HEK293 (cell line): ENCODE results near the gene ZNRF2.
A peak's percentile ranks its signal among the peaks of the same experiment; 100 is the strongest.

Experiments used
- CTCF ChIA-PET: fragments of 350-600 bp; formaldehyde crosslinking; extraction: SDS; loops from one replicate; lab custom pipeline; 2021; ENCODE audit warnings: antibody characterized with exemption; lab: Yijun Ruan, JAX
- POLR2A ChIA-PET: fragments of 300-600 bp; formaldehyde crosslinking; extraction: SDS; loops from one replicate; lab custom pipeline; 2020; ENCODE audit warnings: antibody characterized with exemption, inconsistent platforms; lab: Yijun Ruan, JAX
- H3K27ac ChIP-seq: fragments of 200-500 bp; sonication (Bioruptor generic); 2 replicates; pipeline ENCODE4 v1.5.1; 2014; ENCODE audit warnings: low read depth, low read length, control low read depth, inconsistent platforms; ENCODE audit errors: extremely low read depth
- H3K36me3 ChIP-seq, 2 experiments: fragments of 200-500 bp in 1 of 2; sonication (Bioruptor generic) in 1 of 2; 1 replicate in 1 of 2; 2 replicates in 1 of 2; pipeline ENCODE4 v1.5.1; 2014 to 2017; ENCODE audit warnings: inconsistent platforms in 2 of 2, low read length in 2 of 2; ENCODE audit not compliant: control insufficient read depth in 2 of 2, insufficient read depth in 1 of 2
- H3K4me1 ChIP-seq: fragments of 200-500 bp; sonication (Bioruptor generic); 2 replicates; pipeline ENCODE4 v1.5.1; 2014; ENCODE audit warnings: mild to moderate bottlenecking, low read length, inconsistent platforms; ENCODE audit not compliant: control insufficient read depth, insufficient read depth
- H3K4me3 ChIP-seq: 2 replicates; pipeline ENCODE4 v1.5.1; 2011; ENCODE audit warnings: low read depth, mild to moderate bottlenecking, control low read depth, low read length, moderate library complexity
- H3K9me3 ChIP-seq: fragments of 200-500 bp; sonication (Bioruptor generic); 2 replicates; pipeline ENCODE4 v1.5.1; 2014; ENCODE audit warnings: low read depth, low read length, inconsistent platforms; ENCODE audit not compliant: control insufficient read depth, insufficient read depth
- GLI2 ChIP-seq: fragments of 450-650 bp; formaldehyde crosslinking; IDR thresholded peaks from 2 replicates; pipeline ENCODE4; 2017; ENCODE audit warnings: missing biosample characterization, missing genetic modification characterization, low read depth, borderline replicate concordance
- KLF1 ChIP-seq: fragments of 450-650 bp; formaldehyde crosslinking; IDR thresholded peaks from 2 replicates; pipeline ENCODE4 v1.5.1; 2016; ENCODE audit warnings: missing biosample characterization, missing genetic modification characterization
- KLF7 ChIP-seq: fragments of 450-650 bp; formaldehyde crosslinking; IDR thresholded peaks from 2 replicates; pipeline ENCODE4 v1.5.1; 2016; ENCODE audit warnings: missing biosample characterization, missing genetic modification characterization, borderline replicate concordance
- PATZ1 ChIP-seq: fragments of 450-650 bp; formaldehyde crosslinking; IDR thresholded peaks from 2 replicates; pipeline ENCODE4 v1.5.1; 2016; ENCODE audit warnings: missing biosample characterization, missing genetic modification characterization
- WT1 ChIP-seq: fragments of 450-650 bp; formaldehyde crosslinking; IDR thresholded peaks from 2 replicates; pipeline ENCODE4 v1.5.1; 2016; ENCODE audit warnings: missing biosample characterization, missing genetic modification characterization
- YY1 ChIP-seq: fragments of 450-650 bp; formaldehyde crosslinking; IDR thresholded peaks from 2 replicates; pipeline ENCODE4 v1.5.1; 2018; ENCODE audit warnings: missing biosample characterization, missing genetic modification characterization
- ZNF112 ChIP-seq: fragments of 450-650 bp; formaldehyde crosslinking; IDR thresholded peaks from 2 replicates; pipeline ENCODE4 v1.5.0; 2017; ENCODE audit warnings: missing biosample characterization, missing genetic modification characterization
- ZNF132 ChIP-seq: fragments of 450-650 bp; formaldehyde crosslinking; IDR thresholded peaks from 2 replicates; pipeline ENCODE4 v1.5.1; 2017; ENCODE audit warnings: missing biosample characterization, missing genetic modification characterization, borderline replicate concordance
- ZNF157 ChIP-seq: fragments of 450-650 bp; formaldehyde crosslinking; IDR thresholded peaks from 2 replicates; pipeline ENCODE4 v1.5.1; 2016; ENCODE audit warnings: missing biosample characterization, missing genetic modification characterization
- ZNF174 ChIP-seq: fragments of 450-650 bp; formaldehyde crosslinking; IDR thresholded peaks from 2 replicates; pipeline ENCODE4 v1.5.0; 2017; ENCODE audit warnings: missing biosample characterization, mild to moderate bottlenecking, missing genetic modification characterization
- ZNF280D ChIP-seq: fragments of 450-650 bp; formaldehyde crosslinking; IDR thresholded peaks from 2 replicates; pipeline ENCODE4 v1.5.1; 2016; ENCODE audit warnings: missing biosample characterization, missing genetic modification characterization
- ZNF341 ChIP-seq: fragments of 450-650 bp; formaldehyde crosslinking; IDR thresholded peaks from 2 replicates; pipeline ENCODE4; 2016; ENCODE audit warnings: low read depth, missing biosample characterization, missing genetic modification characterization
- ZNF394 ChIP-seq: fragments of 450-650 bp; formaldehyde crosslinking; IDR thresholded peaks from 2 replicates; pipeline ENCODE4 v1.5.1; 2016; ENCODE audit warnings: missing biosample characterization, missing genetic modification characterization, mild to moderate bottlenecking, moderate library complexity, borderline replicate concordance
- ZNF544 ChIP-seq: fragments of 450-650 bp; formaldehyde crosslinking; IDR thresholded peaks from 2 replicates; pipeline ENCODE4 v1.5.0; 2017; ENCODE audit warnings: missing biosample characterization, missing genetic modification characterization
- ZNF549 ChIP-seq: fragments of 450-650 bp; IDR thresholded peaks from 2 replicates; pipeline ENCODE4 v1.5.1; 2018; ENCODE audit warnings: missing biosample characterization, missing genetic modification characterization, mild to moderate bottlenecking, inconsistent platforms, moderate library complexity
- ZNF623 ChIP-seq: fragments of 450-650 bp; formaldehyde crosslinking; IDR thresholded peaks from 2 replicates; pipeline ENCODE4 v1.5.1; 2016; ENCODE audit warnings: missing biosample characterization, missing genetic modification characterization
- ZNF701 ChIP-seq: fragments of 450-650 bp; formaldehyde crosslinking; IDR thresholded peaks from 2 replicates; pipeline ENCODE4 v1.5.1; 2016; ENCODE audit warnings: missing biosample characterization, missing genetic modification characterization
- ZNF747 ChIP-seq: fragments of 450-650 bp; formaldehyde crosslinking; IDR thresholded peaks from 2 replicates; pipeline ENCODE4 v1.5.1; 2016; ENCODE audit warnings: missing biosample characterization, missing genetic modification characterization
- TF ChIP-seq, protein P1 (sequence below): fragments of 450-650 bp; formaldehyde crosslinking; IDR thresholded peaks from 2 replicates; pipeline ENCODE4 v1.5.1; 2016; ENCODE audit warnings: missing biosample characterization, missing genetic modification characterization
- TF ChIP-seq, protein P2 (sequence below): fragments of 450-650 bp; IDR thresholded peaks from 2 replicates; pipeline ENCODE4 v1.5.1; 2018; ENCODE audit warnings: missing biosample characterization, mild to moderate bottlenecking, missing genetic modification characterization
- TF ChIP-seq, protein P3 (sequence below): fragments of 450-650 bp; formaldehyde crosslinking; IDR thresholded peaks from 2 replicates; pipeline ENCODE4 v1.5.1; 2016; ENCODE audit warnings: missing biosample characterization, missing genetic modification characterization

ZNRF2 gene

DNA sequence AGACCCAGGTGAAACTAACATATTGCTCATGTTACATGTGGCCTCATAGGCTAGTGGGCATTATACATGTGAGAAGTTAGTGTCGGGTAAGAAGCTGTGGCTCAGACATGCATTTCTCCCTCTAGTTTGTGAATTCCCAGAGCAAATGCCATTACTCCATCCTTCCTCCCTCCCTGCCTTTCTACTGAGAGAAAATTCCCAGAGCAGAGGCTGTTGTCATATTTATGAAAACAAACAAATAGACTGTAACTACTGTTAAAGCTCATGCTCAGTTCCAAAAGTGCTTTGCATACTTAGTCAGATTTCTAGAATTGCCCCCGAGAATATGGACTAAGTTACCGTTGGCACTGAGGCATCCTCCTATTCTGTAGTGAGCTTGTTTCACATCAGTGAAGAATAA is 29.0 kb downstream of the ZNRF2 start:
- Histone ChIP-seq H3K4me3 (no peak overlapping the region), H3K27ac (no peak overlapping the region), H3K4me1 (peaks cover 34% of the 10 kb centered on the region), H3K36me3 (no peaks in the 10 kb centered on the region)
- CTCF ChIA-PET: interaction anchor here (0.6 to 1.4 kb wide), 2 partner anchors 12 to 18 kb away, joined by 3 read pairs; no protein-coding TSS in a partner anchor
- POLR2A ChIA-PET: interaction anchor here (1.1 to 1.5 kb wide), 2 partner anchors 9 to 23 kb away, joined by 3 to 4 read pairs; no protein-coding TSS in a partner anchor
- TF ChIP-seq ZNF341 (tag by site-specific recombination) (peak; percentile 90), ZNF623 (tag by site-specific recombination) (no peak), ZNF132 (tag by site-specific recombination) (no peak)
- TF ChIP-seq, all 188 proteins: peak for 1
- no peaks in the 10 kb centered on the region for H3K9me3 ChIP-seq

GRCh38 chr7:30313793-30314192 is 29.4 kb downstream of the ZNRF2 start:
- H3K27ac ChIP-seq: no peak overlapping the region
- no peak overlapping the region for H3K4me3 ChIP-seq
- H3K9me3 ChIP-seq: no peaks in the 10 kb centered on the region
- CTCF ChIA-PET: interaction anchor here (0.6 to 1.4 kb wide), 4 partner anchors 11 to 1790 kb away, joined by 3 read pairs; partner anchors contain the start of gene MTURN
- peaks cover 30% of the 10 kb centered on the region for H3K4me1 ChIP-seq
- POLR2A ChIA-PET: interaction anchor here (1.1 to 1.5 kb wide), 2 partner anchors 8 to 24 kb away, joined by 3 to 4 read pairs; no protein-coding TSS in a partner anchor
- no peaks in the 10 kb centered on the region for H3K36me3 ChIP-seq
- TF ChIP-seq YY1 (tag by site-specific recombination) (no peak), KLF7 (no peak), ZNF112 (tag by site-specific recombination) (no peak), GLI2 (tag by site-specific recombination) (no peak), ZNF174 (tag by site-specific recombination) (no peak), ZNF544 (tag by site-specific recombination) (no peak), ZNF701 (tag by site-specific recombination) (no peak), PATZ1 (tag by site-specific recombination) (no peak), ZNF549 (tag by site-specific recombination) (no peak), ZNF623 (tag by site-specific recombination) (no peak), ZNF280D (tag by site-specific recombination) (no peak), ZNF747 (tag by site-specific recombination) (no peak), ZNF394 (tag by site-specific recombination) (no peak), KLF1 (tag by site-specific recombination) (no peak), ZNF157 (tag by site-specific recombination) (no peak), WT1 (tag by site-specific recombination) (no peak)
- TF ChIP-seq, protein P1, sequence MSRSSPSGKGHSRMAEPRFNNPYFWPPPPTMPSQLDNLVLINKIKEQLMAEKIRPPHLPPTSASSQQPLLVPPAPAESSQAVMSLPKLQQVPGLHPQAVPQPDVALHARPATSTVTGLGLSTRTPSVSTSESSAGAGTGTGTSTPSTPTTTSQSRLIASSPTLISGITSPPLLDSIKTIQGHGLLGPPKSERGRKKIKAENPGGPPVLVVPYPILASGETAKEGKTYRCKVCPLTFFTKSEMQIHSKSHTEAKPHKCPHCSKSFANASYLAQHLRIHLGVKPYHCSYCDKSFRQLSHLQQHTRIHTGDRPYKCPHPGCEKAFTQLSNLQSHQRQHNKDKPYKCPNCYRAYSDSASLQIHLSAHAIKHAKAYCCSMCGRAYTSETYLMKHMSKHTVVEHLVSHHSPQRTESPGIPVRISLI: no peak
- TF ChIP-seq, protein P2, sequence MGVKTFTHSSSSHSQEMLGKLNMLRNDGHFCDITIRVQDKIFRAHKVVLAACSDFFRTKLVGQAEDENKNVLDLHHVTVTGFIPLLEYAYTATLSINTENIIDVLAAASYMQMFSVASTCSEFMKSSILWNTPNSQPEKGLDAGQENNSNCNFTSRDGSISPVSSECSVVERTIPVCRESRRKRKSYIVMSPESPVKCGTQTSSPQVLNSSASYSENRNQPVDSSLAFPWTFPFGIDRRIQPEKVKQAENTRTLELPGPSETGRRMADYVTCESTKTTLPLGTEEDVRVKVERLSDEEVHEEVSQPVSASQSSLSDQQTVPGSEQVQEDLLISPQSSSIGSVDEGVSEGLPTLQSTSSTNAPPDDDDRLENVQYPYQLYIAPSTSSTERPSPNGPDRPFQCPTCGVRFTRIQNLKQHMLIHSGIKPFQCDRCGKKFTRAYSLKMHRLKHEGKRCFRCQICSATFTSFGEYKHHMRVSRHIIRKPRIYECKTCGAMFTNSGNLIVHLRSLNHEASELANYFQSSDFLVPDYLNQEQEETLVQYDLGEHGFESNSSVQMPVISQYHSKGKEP (tag by site-specific recombination): no peak
- TF ChIP-seq, protein P3, sequence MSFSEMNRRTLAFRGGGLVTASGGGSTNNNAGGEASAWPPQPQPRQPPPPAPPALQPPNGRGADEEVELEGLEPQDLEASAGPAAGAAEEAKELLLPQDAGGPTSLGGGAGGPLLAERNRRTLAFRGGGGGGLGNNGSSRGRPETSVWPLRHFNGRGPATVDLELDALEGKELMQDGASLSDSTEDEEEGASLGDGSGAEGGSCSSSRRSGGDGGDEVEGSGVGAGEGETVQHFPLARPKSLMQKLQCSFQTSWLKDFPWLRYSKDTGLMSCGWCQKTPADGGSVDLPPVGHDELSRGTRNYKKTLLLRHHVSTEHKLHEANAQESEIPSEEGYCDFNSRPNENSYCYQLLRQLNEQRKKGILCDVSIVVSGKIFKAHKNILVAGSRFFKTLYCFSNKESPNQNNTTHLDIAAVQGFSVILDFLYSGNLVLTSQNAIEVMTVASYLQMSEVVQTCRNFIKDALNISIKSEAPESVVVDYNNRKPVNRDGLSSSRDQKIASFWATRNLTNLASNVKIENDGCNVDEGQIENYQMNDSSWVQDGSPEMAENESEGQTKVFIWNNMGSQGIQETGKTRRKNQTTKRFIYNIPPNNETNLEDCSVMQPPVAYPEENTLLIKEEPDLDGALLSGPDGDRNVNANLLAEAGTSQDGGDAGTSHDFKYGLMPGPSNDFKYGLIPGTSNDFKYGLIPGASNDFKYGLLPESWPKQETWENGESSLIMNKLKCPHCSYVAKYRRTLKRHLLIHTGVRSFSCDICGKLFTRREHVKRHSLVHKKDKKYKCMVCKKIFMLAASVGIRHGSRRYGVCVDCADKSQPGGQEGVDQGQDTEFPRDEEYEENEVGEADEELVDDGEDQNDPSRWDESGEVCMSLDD (tag by site-specific recombination): no peak
